GM19023 (cell line): ENCODE results near the gene GMPS.
"Not testable (repeated sequence)": the region's sequence is repeated elsewhere in the genome, so short reads cannot be mapped to it uniquely, and the experiment has no call there.

Experiments used
- ATAC-seq: cut with Tn5 transposase; IDR thresholded peaks from one replicate; pipeline ENCODE4 v1.9.1; 2021; ENCODE audit warnings: mild to moderate bottlenecking, moderate library complexity; ENCODE audit not compliant: unreplicated experiment

The GMPS gene

DNA sequence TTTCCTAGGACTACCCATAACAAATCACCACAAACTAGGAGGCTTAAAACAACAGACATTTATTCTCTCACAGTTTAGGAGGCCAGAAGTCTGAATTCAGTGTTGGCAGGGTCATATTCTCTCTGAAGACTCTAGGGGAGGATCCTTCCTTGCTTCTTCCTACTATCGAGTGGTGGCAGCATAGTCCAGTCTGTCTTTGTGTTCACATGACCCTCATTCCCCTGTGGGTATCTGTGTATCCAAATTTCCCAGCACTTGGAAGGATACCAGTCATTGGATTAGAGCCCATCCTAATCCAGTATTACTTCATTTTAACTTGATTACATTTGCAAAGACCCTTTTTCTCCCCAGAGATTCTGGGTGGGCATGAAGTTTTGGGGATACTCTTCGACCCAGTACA lies 63.8 kb downstream of the GMPS start:
- ATAC-seq: no peak

DNA sequence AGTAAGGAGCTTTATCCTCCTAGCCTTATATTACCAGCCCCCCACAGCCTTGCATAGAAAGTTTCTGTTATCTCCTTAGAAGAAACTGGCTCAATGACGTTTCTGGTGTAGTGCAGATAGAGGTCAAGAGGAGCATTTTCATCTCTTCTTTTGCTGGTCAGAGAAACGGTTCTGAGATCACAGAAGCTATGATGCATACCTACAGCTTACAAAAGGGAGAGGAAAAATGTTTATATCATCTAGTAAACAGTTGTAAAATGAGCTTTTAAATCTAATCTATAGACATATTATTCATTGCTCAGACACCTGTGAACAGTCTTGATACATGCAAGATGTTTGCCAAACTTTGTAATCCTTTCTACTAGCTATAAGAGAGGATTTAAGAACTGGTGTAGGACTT lies 68.0 kb downstream of the GMPS start:
- ATAC-seq: no peak

DNA sequence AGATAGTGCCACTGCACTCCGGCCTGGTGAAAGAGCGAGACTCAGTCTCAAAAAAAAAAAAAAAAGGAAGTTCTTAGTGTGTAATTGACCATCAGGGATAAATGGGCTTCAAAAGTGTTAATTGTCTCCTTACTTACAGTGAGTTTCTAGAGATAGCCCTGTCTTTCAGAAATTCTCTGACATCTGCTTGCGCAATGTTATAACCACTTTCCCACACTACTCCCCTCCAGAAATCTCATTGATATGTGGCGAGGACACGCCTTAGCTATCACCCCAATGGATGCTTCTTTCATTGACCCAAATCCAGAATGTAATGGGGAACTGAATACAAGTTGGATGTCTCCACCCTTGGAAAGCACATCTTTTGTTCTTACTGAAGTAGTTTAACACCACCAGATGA lies 70.9 kb downstream of the GMPS start:
- no peak for ATAC-seq

DNA sequence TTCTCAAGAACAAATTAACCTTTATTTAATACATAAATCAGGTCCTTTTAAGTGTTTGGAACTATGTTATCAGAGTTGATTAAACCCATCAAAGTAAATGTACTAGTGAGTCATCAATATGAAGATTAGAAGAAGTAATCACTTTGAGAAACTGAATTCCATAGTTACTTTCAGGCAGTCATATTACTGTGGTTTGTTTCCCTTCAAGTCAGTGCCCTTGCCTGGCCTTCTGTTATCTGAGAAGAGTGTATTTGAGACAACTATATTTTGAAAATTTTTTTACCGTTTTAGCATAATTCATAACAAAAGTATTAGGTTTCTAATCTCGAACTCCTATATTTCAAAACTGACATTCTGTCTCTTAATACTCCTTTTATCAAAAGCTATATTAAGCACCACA lies 73.6 kb downstream of the GMPS start:
- no peak for ATAC-seq

DNA sequence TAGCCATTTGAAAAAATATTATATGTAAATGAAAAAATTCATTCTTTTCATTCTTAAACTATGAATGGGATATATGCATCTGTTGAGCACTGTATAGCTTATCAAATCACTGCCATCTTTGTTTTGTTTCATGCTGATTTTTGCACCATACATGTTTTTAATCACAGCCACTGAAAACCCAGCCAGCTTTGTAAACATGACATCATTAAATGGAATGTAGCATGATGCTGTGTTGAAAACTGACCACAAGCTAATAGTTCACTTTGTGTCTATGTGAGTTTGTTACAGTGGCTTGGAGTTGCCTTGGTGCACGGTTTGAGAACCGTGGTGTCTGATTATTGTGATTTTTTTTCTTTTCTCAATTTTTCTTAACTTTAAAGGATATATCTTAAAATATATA lies 75.7 kb downstream of the GMPS start:
- no peak for ATAC-seq

DNA sequence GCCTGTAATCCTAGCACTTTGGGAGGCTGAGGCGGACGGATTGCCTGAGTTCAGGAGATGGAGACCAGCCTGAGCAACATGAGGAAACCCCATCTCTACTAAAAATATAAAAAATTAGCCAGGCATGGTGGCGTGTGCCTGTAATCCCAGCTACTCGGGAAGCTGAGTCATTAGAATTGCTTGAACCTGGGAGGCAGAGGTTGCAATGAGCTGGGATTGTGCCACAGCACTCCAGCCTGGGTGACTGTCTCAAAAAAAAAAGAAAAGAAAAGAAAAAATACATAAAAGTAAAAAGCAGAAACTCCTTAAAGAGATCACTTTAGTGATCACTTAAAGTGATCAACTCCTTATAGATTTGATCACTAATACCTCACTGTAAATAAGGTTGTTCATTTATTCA lies 78.0 kb downstream of the GMPS start:
- ATAC-seq: no peak

DNA sequence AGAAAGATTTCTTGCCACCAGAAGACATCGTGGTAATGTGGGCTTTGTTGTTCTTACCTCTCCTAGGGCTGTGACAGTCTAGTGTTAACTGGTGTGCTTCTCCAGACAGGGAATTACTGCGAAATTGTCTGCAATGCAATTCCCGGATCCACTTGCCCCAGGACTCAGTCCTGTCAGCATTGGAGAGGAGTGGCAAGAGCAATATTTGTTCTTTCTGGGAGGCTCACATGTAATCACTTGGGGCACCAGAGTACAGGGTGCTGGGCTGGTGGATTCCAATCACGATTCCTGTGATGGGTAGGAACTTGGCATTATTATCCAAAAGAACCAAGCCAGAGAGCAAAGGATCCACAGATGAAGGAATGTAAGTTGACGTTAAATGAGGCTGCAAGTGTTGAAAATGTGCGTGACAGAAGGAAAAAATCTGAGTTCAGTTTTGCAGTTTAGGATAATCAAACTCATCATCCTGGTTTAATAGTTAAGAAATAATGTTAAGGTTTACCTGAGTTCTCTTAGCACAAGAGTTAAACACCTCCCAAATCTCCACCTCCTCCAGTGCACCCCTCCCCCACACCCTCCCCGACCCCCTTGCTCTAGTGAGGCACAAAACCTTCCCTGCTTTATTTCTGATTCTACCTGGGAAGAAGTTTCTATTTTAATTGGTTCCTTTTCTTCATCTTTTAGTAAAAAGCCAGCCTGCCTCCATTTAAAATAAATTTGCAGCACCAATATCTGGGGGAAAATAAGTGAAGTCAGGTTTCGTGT lies 79.2 kb downstream of the GMPS start:
- no peak for ATAC-seq

DNA sequence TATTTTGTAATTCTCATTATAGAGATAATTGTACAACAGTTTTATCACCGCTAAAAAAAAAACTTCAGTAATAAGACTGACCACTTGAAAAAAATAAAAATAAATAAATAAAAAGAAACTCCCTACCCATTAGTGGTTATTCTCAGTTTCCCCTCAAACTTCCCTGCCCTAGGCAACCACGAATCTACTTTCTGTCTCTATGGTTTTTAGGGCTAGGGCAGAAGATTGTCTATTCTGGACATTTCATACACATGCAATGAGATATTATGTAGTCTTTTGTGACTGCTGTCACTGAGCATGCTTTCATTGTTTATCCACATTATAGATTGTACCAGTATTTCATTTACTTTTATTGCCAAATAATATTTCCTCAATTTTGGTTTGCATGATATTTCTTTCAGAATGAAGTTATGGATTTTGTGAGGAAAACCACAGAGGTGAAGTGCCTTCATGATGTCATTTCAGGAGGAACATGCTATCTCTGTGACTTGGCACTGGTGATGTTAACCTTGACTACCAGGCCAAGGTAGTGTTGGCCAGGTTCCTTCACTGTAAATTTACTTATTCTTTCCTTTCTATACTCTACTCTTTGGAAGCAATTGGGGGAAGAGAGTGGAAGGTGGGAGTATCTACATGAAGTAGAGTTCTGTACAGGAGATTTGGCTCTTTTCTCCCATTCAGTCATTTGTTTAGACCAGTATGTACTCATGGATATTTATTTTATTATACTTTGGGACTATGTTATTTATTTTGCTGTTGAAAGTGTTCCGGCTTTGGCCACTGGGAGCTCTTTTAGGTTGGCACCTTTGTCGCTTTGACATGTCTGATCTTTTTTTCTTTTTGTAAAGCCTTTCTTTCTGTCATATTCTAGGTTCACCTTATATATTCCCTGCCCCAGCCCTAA lies 86.3 kb downstream of the GMPS start:
- ATAC-seq: no peak

DNA sequence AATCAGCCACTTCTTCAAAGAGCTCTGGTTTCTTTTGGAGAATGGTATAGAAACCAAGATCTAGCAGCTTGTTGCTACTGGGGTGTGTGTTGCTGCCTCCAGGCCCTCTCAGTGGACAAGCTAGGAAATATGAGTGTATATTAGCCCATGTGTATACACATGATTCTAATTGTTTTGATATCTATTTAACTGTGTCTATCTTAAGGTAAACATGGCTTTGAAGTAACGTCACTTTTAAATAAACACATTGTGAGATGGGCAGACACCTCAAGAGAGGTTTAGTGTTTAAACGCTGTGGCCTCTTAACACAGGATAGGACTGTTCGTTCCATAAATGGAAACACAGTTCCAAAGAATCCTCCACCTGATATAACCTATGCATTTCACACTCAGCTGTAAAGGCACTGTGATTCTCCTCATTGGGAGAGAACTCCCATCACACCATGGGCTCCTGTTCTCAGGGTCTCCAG lies 87.0 kb downstream of the GMPS start:
- no peak for ATAC-seq

DNA sequence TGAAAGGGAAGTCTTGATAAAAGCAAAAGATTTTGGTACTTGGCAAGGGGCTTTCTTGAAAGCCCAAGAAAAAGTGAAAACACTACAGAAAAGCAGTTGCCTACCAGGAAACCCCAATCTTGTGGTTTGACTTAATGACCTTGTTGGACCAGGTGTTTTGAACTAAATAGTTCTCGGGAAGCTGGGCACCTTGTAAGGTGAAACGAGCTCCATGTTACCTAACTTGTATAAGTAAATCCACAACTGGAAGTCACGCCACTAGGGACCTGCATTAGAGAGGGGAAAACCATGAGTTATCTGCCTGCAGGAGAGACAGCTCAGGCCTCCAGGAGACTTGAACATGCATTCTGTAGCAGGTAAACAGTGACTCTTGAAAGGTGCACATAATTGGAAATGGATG lies 88.2 kb downstream of the GMPS start:
- no peak for ATAC-seq

DNA sequence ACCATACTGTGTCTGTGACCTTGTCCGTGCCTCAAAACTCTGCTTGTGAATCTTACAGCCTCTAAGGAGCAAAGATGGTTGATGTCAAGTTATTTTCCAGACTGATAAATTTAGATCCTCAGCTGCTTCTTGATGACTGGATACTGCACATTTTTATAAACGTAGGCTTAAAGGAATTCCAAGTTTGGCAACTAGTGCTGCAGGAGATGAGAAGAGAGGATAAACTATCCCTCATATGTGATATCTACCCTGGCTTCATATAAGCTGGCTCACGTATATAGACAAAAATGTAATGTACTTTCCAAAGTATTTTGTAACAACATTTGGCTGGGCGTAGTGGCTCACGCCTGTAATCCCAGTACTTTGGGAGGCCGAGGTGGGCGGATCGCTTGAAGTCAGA lies 89.6 kb downstream of the GMPS start:
- ATAC-seq: no peak

DNA sequence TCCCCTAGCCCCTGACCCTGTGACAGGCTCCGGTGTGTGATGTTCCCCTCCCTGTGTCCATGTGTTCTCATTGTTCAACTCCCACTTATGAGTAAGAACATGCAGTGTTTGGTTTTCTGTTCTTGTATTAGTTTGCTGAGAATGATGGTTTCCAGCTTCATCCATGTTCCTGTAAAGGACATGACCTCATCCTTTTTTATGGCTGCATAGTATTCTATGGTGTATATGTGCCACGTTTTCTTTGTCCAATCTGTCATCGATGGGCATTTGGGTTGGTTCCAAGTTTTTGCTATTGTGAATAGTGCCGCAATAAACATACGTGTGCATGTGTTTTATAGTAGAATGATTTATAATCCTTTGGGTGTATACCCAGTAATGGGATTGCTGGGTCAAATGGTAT lies 90.6 kb downstream of the GMPS start:
- not testable (repeated sequence) for ATAC-seq

DNA sequence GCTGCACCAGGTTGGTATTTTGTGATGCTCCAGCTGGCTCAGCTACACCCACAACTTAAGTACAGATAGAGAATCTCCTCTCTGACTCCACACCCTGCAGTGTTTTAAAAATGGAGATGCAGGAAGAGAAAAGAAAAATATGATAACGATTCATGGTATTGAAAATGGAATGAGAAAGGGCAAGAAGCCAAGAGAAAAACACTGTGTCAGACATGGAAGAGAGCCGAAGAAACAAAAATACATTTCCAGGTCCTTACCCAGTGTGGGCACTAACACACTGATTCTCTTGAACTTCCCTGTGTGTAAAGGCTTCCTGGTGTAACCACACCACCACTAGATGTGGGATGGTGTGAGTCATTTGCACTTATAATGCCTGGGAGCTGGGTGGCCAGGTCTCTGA lies 93.1 kb downstream of the GMPS start:
- ATAC-seq: no peak

DNA sequence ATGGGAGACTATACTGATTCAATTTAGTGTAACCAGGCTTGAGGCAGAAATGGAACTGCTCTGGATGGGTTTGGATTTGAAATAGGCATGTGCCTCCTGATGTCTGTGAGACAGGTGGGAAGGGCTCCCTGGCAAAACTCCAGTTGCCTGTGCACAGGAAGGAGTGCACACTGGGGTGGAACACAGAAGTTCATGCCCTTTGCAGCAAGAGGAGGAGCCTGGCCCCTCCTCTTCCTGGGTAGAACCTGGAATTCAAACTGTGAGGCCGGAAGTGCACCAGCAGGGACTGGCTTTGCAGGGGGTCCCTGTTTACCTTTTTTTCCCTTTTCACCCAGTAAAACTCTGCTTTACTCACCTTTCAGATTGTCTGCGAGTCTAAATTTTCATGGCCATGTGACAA lies 99.9 kb downstream of the GMPS start:
- no peak for ATAC-seq

DNA sequence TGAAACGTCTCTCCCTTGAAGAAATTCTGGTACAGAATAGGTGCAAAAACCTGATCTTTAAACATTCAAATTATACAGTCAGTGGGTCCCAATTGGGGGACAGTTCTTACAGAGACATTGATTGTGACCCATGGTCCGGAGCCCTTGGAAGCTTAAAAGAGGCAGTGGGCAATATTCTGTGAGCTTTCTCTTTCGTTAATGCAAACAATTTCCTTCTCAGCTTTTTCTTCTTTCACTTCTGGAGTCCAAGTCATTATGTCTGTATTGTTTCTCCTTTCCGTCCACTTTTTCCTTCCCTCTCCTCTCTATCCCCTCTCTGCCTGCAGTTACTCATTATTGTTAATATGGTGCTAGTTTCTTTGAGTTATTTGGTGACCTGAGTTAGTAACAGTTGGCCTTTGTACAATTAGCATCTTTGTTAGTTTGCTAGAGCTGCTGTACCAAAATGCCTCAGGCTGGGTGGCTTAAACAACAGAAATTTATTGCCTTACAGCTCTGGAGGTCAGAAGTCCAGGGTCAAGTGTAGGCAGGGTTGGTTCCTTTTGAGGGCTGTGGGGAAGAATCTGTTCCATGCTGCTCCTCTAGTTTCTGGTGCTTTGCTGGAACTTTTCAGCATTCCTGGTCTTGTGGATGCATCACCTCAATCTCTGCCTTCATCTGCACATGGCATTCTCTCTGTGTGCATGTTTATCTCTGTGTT lies 102.6 kb downstream of the GMPS start:
- ATAC-seq: no peak

DNA sequence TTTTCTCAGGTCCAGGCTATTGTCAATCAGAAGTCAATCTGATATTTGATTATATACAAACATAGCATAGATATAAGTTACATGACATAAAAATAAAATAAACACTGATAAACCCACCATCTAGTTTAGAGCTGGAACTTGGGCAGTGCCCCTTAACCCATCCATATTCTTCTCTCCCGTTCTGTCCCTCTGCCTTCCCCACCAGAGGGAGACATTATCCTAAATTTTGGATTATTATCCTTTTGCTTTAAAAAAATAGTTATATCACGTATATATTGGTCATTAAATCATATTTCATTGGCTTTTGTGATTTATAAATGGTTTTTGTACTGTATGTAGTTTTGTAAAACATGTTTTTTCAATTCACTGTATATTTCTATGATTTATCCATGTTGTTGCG lies 107.9 kb downstream of the GMPS start:
- ATAC-seq: no peak

DNA sequence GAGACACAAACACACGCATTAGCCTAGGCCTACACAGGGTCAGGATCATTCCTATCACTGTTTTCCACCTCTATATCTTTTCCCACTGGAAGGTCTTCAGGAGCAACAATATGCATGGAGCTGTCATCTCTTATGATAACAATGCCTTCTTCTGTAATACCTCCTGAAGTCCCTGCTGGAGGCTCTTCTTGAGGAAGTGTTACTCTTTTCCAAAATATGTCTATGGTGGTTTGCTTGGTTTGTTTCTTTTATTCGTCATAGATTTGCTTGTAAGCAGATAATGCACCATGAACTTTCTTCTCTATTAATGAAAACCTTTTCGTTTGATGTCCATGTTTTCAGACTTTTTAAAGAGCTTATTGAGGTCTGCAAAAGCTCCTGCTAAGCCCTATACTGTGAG lies 109.3 kb downstream of the GMPS start:
- no peak for ATAC-seq

DNA sequence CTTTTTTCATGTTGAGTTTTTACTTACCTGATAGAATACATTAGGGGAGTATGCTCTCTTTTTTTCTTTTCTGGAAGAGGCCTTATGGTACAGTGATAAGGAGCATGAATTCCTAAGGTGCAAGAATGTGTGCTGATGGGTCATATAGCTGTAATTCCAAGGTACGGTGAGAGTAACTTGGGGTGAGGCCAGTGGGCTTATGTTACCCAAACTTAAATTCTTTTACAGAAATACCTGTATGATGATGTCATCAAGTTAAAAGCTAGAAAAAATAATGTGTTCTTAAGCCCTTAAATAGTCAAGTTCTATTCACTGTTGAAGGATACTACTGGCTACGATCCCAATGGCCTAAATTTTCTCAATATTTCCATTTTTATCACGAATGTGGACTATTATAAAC lies 111.2 kb downstream of the GMPS start:
- no peak for ATAC-seq

DNA sequence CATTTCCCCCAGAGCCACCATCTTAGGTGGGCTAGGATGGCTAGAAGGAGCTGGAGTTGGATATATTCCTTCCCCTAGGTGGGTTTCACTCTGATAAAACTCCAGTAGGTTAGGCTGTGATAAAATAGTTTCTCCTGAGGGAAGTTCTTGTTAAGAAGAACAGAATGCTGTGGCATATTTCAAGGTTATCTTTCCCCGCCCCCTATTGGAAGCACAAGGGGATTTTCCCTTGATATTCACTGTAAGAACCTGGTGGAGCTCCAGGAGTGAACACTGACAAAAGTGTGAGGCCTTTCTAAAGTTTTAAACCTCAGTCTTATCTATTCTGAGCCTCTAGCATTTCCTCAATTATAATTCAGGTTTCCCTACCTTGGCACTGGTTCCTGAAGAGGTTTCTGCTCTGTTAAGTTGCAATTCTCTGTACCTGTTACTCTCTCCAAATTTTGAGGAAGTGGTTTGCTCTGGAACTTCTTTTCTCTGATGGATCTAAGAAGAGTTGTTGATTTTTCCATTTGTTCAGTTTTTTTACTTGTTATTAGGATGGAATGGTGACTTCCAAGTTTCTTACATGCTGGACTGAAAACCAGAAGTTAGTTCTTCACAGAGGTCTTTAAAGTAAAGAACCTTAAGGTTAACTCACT lies 113.5 kb downstream of the GMPS start:
- no peak for ATAC-seq

DNA sequence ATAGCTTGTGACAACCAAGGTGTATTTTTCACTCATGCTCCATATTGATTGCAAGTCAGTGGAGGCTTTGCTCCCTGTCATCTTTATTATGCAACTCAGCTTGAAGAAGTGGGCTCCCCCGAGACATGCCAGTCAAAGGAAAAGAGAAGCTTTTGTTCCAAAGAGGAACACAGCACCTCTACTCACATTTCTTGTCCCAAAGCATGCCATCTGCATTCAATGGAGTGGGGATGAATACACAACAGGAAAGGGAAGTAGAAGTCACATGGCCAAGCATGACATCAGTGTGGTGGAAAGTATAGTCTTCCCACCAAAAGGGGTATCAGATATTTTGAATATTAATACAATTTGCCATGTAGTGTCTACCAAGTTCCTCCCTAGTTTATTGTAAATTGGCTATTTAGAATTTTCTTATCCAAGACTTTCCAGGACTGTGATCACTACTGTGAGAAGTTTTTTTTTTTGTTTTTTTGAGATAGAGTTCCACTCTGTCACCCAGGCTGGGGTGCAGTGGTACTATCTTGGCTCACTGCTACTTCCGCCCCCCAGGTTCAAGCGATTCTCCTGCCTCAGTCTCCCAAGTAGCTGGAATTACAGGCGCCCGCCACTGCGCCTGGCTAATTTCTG lies 114.5 kb downstream of the GMPS start:
- ATAC-seq: no peak

DNA sequence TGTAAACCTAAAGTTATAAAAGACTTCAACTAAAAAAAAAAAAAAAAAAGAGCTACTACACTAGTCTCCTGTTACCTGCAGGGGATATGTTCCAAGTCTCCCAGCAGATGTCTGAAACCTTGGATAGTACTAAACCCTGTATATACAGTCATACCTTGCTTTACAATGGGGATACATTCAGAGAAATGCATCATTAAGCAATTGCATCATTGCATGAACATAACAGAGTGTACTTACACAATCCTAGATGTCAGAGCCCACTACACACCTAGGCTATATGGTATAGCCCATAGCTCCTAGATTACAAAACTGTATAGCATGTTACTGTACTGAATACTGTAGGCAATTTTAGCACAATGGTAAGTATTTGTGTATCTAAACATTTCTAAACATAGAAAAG lies 119.1 kb downstream of the GMPS start:
- ATAC-seq: no peak
